Adrenal gland (tissue), 5 donors: ENCODE results near the gene HTRA3.

Experiments used
- CTCF ChIP-seq, 6 experiments: fragments of 450-650 bp in 4 of 6; fragments of 200-600 bp in 2 of 6; sonication (generic) in 1 of 6; IDR thresholded peaks; 1 replicate in 5 of 6; 2 replicates in 1 of 6; pipeline versions ENCODE4 v1.5.1 to v1.8.0; 2016 to 2021; ENCODE audit warnings: antibody characterized with exemption in 6 of 6, mild to moderate bottlenecking in 2 of 6, moderate library complexity in 1 of 6
- POLR2A ChIP-seq, 2 donors: fragments of 450-650 bp; IDR thresholded peaks; one replicate each; pipeline ENCODE4 v1.6.1; 2017; ENCODE audit warnings: antibody characterized with exemption in 2 of 2, mild to moderate bottlenecking in 2 of 2, moderate library complexity in 1 of 2
- donor health status: DM: no; HTN: no; CAD: no.

- no peak for TF ChIP-seq CTCF (IDR thresholded peaks at IDR 0.05)
- no peak for TF ChIP-seq POLR2A (IDR thresholded peaks at IDR 0.05)
Measured at GRCh38 chr4:8312976-8313375, 43.4 kb downstream of the HTRA3 start.
